GM12892 (cell line): Measurements from ENCODE around the gene KLRF2.

Experiments used
- POLR2A ChIP-seq: IDR thresholded peaks from 2 replicates; pipeline ENCODE4 v1.6.1; 2011; ENCODE audit warnings: low read depth, low read length, control low read depth
- POLR2AphosphoS5 ChIP-seq: IDR thresholded peaks from 2 replicates; pipeline ENCODE4 v1.6.1; 2011; ENCODE audit warnings: low read depth, low read length, control low read depth
- TAF1 ChIP-seq: IDR thresholded peaks from 2 replicates; pipeline ENCODE4 v1.6.1; 2011; ENCODE audit warnings: low read depth, mild to moderate bottlenecking, control low read depth, low read length, borderline replicate concordance

- TF ChIP-seq POLR2AphosphoS5, result no peak
- TF ChIP-seq POLR2A, result no peak
- no peak for TF ChIP-seq TAF1
Observed at GRCh38 chr12:9906873-9907272, 25.6 kb downstream of the KLRF2 start.
